HuH-7.5 (cell line): ENCODE results near the gene PHLPP1.
A peak's percentile ranks its signal among the peaks of the same experiment; 100 is the strongest.

Experiments
- DNase-seq: peaks from one replicate; pipeline ENCODE4 v3.0.0; 2011; ENCODE audit warnings: low spot score

The PHLPP1 gene

GRCh38 chr18:62982600-62983251 lies 267.4 kb downstream of the PHLPP1 start:
- DNase-seq, result peak; percentile 48

GRCh38 chr18:62984656-62985315 lies 269.4 kb downstream of the PHLPP1 start:
- no peak for DNase-seq

- no peak for DNase-seq
Measured at GRCh38 chr18:62986490-62986889, 271.1 kb downstream of the PHLPP1 start.

- no peak for DNase-seq
Measured at GRCh38 chr18:62987055-62987830, 271.9 kb downstream of the PHLPP1 start.

GRCh38 chr18:62987859-62988258 lies 272.5 kb downstream of the PHLPP1 start:
- DNase-seq, result no peak

- DNase-seq, result no peak
Measured at GRCh38 chr18:62988471-62988870, 273.1 kb downstream of the PHLPP1 start.

- no peak for DNase-seq
Measured at GRCh38 chr18:62989195-62989594, 273.9 kb downstream of the PHLPP1 start.

GRCh38 chr18:62990653-62991052 lies 275.3 kb downstream of the PHLPP1 start:
- DNase-seq, result no peak

GRCh38 chr18:62991389-62991788 lies 276.0 kb downstream of the PHLPP1 start:
- no peak for DNase-seq

GRCh38 chr18:62991959-62992358 lies 276.6 kb downstream of the PHLPP1 start:
- no peak for DNase-seq

GRCh38 chr18:62992877-62993365 lies 277.6 kb downstream of the PHLPP1 start:
- no peak for DNase-seq

- no peak for DNase-seq
Measured at GRCh38 chr18:62996566-62996965, 281.2 kb downstream of the PHLPP1 start.

- DNase-seq, result no peak
Measured at GRCh38 chr18:62997076-62997475, 281.7 kb downstream of the PHLPP1 start.

- DNase-seq, result no peak
Measured at GRCh38 chr18:62998443-62998842, 283.1 kb downstream of the PHLPP1 start.

GRCh38 chr18:62999392-62999791 lies 284.1 kb downstream of the PHLPP1 start:
- no peak for DNase-seq

- no peak for DNase-seq
Measured at GRCh38 chr18:62999921-63000320, 284.6 kb downstream of the PHLPP1 start.

GRCh38 chr18:63000839-63001238 lies 285.5 kb downstream of the PHLPP1 start:
- DNase-seq, result no peak

- DNase-seq, result no peak
Measured at GRCh38 chr18:63001861-63002260, 286.5 kb downstream of the PHLPP1 start.

- no peak for DNase-seq
Measured at GRCh38 chr18:63002305-63002704, 287.0 kb downstream of the PHLPP1 start.

GRCh38 chr18:63002803-63003445 lies 287.6 kb downstream of the PHLPP1 start:
- DNase-seq, result no peak

GRCh38 chr18:63003899-63004298 lies 288.6 kb downstream of the PHLPP1 start:
- no peak for DNase-seq

- no peak for DNase-seq
Measured at GRCh38 chr18:63004466-63005089, 289.2 kb downstream of the PHLPP1 start.
